NCI-H187 (cell line): Measurements from ENCODE around the gene EPN1.

Experiments used
- DNase-seq, 2 experiments: peaks; one replicate each; lab custom pipeline; 2025; lab: John Stamatoyannopoulos, UW

EPN1 gene

DNA sequence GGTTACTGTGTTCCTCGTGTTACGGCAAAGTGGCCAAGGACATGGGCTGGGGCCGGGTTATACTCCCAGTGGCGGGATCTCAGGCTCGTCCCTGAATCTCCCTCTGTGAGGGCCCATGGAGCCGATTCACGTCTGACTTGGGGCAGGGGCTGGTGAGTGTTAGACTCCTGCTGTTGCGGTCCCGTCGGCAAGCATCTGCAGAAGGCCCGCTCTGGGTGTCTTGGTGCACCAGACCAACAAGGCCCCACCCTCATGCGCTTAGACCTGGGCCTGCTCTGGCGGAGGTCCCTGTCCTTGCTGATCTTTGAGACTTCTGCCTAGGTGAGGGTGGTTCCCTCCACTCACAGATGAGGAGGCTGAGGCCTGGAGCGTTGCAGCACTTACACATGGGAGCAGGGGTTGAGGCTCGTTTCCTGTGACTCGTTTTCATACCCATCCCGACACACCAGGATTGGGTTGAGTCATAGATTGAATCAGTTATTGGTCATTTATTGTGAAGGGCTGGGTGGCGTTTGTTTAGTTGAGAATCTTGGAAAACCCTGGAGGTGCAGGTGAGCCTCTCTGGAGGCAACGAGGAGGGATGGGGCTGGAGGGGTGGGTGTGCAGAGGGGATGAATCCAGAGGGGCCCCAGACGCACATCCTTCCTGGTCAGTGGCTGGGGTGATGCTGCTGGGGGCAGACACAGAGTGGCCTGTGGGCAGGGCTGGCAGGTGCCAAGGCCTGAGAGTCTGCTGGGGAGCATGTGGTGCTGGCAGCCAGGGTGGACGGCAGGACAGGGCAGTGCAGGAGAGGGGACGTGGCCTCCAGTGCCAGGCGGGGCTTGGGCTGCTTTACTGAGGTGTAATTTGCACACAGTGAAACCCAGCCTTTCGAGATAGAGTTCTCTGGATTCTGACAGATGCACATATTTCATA lies 4.6 kb downstream of the EPN1 start:
- DNase-seq, result no peak

DNA sequence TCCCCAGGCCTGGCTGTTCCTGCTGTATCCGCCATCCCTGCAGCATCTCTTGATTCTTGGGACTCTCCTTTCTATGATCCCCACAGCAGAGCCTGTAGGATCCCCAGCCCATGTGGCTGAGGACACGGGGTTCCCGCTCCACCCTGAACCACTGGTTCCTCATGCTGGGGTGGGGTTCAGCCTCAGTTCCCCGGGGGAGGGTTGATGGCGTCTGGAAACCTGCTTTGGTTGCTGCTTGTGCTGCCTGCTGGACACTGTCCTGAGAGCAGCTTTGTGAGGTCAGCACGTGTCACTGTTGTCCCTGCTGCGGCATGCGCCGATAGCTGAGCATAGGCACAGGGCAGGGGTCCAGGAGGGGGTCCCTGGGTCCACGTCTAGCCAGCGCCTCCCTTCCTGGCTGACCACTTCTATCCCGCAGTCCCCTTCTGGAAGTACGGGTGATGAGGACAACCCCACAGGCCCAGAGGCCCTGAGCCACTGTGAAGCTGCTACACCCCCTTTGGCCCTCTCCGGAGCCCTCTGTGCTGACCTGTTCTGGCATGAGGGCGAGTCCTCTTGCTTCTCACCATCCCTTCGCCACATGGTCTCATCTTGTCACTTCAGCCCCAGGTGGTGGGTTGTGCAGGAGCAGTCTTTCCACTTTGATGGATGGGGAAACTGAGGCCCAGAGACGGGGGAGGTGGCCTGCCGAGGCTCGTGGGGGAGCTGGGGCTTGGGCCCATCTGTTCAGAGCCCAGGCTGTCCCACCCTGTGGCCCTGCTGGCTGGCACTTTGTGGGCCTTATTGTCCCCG lies 5.5 kb downstream of the EPN1 start:
- no peak for DNase-seq

DNA sequence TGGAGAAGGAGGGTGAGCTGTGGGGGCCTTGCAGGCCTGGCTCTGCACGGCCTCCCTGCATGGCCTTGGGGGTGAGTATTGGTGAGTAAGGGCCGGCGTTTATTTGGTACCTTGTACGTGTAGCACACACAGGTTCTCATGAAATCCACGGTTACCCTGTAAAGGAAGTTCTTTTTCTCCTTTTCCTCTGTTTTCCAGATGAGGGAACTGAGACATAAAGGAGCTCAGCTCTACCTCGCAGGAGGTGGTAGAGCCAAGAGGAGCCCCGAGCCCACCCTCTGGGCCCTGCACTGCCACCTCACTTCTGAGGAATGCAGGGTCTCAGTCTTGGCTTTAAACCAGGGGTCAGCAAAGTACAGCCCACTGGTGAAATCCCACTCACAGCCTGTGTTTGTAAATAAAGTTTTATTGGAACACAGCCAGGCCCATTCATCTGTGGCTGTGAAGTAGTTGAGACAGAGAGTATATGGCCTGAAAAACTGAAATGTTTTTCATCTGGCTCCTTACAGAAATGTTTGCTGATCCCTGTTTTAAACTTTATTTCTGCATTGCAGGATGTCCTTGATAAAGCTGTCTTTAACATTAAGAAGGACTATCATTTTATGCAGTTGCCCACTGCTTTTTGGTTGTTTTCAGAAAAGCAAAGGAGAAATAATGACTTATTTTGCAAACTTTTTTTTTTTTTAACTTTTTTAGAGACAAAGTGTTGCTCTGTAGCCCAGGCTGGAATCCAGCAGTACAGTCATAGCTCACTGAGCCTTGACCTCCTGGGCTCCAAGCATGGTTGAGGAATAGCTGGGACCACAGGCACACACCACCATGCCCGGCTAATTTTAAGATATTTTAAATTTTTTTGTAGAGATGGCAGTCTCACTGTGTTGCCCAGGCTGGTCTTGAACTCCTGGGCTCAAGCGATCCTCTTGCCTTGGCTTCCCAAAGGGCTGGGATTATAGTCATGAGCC lies 6.4 kb downstream of the EPN1 start:
- DNase-seq, result no peak

DNA sequence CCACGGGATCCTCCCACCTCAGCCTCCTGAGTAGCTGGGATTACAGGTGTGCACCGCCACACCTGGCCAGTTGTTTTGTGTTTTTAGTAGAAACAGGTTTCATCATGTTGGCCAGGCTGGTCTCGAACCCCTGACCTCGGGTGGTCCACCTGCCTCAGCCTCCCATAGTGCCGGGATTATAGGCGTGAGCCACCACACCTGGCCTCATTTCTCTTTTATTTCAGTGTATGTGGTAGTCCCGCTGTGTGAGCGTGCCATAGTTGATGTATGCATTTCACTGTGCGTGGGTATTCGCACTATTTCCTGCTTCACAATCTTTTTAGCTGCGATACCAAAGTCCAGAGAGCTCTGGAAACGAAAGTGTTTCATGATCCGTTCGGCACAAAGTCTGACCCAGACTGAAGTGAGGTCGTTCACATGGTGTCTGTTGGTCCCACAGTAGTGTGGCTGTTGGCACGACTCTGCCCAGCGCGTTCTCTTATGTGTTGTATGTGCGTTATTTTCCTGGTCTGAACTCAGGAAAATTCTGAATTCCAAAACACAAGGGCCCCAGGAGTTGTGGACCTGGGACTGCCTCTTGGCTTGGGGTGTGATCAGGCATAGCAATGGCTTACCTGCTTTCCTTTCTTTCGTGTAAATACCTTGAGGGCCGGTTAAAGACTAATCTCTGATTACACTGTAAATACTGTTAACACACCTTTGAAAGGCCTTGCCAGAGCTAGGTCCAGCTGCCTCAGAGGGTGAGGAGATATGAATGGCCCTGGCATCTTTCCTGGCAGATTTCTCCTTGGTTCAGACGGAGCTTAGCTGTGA lies 8.6 kb downstream of the EPN1 start:
- DNase-seq, result no peak

DNA sequence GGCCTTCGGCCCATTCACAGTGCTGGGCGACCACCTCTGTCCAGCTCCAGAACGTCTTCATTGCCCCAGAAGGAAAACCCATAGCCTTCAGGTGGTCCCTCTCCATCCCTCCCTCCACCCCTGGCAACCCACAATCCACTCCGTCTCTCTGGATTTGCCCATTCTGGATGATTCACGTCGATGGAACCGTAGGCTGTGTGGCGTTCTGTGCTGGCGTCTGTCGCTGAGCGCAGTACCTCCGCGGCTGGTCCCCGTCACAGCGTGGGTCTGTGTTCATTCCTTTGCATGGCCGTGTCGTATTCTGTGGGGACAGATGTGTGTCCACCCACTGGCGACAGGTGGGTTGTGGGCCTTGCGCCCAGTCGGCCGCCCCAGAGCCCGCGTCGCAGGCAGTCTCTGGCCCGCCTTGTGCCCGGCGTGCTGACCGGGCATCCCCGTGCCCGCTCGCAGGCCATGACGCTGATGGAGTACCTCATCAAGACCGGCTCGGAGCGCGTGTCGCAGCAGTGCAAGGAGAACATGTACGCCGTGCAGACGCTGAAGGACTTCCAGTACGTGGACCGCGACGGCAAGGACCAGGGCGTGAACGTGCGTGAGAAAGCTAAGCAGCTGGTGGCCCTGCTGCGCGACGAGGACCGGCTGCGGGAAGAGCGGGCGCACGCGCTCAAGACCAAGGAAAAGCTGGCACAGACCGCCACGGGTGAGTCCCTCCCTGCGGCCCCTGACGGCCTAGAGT lies 10.1 kb downstream of the EPN1 start:
- DNase-seq, result no peak

DNA sequence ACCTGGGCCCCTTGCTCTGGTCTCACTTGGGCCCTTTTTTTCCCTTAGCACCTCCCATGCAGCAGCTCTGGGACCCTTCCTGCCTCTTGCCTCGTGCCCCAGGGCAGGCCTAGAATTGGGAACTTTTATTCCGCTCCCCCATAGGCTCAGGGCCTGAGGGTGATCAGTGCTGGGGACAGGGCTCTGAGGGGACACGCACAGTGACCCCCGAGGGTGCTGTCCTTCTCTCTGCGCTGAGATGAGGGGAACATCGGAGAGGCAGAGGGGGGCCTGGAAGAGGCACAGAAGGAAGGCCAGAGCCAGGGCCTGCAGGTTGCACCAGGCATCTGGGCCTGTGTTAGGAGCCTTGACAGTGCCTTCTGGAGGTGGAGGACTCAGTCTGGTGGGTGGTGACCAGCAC lies 10.8 kb downstream of the EPN1 start:
- no peak for DNase-seq

DNA sequence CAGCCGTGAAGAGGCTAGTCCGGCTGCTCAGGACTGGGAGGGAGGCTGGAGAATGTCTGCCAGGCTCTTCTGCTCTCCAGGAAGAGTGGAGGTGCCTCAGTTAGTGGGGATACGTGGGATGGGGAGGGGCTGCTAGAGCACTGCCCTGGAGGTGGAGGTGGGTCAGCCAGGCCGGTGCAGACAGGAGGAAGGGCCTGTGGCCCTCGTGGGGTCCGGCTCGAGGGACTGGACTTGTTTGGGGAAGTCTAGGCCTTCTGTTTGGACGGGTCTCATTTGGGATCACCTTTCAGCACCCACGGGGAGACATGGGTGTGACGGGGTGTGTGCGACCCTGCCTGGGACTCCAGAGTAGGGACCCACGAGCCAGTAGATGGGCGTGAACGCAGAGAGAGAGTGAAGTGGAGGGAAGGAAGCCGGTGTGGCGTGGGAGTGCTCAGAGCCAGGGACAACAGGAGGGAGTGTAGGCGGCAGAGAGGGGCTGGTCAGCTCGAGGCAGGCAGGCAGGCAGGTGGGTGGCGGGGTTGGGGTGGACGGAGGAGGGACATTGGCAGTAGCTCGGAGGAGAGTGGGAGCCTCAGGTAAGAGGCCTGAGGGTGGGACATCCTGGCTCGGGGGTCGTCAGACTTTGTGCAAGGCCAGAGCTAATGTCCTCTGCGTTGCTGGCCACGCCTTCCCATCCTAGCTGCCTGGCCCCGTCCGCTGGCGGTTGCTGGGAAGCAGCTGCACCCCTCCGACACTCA lies 11.5 kb downstream of the EPN1 start:
- no peak for DNase-seq

DNA sequence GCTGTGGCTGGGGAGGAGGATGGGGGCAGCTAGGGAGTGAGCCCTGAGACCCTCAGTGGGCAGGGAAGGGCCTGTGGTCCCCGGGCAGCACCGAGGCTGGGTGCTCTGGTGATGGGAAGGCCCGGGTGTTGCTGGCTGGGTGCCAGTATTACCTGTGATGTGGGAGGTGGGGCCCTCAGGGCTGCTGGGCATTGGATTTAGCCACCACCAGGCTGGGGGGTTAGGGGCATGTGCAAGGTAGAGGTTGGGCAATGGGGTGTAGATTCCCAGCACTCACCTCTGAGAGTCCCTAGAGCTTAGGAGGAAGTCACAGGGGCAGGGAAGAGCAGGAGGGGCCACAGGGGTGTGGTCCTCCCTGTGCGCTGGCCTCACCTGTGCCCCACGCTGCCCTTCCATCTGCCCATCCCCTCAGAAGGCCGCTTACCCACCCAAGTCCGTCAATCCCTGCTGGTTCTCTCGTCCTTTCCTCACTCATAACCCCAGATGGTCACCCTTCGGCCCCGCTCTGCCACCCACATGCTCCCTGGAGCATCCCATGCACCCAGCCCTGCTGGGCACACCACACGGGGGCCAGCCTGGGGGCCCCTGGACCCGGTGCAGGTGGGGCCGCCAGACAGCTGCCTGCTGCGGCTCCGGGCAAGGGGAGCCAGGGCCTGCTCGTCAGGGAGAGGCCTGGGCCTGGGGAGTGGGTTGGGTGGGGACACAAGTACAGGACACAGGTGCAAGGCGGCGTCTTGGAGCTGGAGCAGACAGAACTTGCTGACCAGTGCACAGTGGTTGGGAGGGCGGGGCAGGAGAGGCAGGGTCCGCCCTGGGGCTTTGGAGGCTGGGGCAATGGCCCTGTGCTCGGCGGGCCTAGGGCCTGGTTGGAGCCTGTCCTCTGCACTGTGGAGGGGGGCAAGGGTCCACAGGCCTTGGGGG lies 12.5 kb downstream of the EPN1 start:
- no peak for DNase-seq

DNA sequence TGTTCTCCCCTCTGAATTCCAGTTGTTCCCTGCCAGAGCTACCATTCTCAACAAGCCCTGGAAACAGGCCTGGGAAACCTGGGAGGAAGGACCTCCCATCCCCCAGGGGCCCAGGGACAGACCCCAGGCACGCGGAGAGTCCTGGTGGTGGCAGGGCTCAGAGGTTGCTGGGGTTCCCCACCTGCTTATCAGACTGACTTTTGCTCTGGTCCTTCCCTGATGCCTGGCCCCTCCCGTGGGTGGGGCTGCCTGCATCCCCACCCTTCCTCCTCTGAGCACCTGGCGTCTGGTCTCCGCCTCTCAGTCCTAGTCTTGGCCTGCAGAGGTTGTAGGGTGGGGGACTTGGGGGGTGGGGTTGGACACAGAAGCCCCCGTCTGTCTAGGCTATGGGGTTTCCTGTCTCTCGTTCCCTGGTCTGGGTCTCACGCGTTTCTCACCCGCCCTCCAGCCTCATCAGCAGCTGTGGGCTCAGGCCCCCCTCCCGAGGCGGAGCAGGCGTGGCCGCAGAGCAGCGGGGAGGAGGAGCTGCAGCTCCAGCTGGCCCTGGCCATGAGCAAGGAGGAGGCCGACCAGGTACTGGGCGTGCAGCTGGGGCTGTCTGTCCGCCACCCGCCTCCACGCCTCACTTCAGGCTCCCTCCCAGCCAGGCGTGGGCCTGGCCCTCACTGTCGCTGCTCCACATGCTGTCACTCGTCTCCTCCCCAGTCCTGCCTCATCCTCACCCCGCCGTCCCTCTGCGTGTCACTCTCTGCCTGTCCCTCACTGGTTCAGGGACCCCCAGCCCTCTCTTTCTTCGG lies 13.6 kb downstream of the EPN1 start:
- DNase-seq, result peak in 1 of 2 experiments; percentile 57

DNA sequence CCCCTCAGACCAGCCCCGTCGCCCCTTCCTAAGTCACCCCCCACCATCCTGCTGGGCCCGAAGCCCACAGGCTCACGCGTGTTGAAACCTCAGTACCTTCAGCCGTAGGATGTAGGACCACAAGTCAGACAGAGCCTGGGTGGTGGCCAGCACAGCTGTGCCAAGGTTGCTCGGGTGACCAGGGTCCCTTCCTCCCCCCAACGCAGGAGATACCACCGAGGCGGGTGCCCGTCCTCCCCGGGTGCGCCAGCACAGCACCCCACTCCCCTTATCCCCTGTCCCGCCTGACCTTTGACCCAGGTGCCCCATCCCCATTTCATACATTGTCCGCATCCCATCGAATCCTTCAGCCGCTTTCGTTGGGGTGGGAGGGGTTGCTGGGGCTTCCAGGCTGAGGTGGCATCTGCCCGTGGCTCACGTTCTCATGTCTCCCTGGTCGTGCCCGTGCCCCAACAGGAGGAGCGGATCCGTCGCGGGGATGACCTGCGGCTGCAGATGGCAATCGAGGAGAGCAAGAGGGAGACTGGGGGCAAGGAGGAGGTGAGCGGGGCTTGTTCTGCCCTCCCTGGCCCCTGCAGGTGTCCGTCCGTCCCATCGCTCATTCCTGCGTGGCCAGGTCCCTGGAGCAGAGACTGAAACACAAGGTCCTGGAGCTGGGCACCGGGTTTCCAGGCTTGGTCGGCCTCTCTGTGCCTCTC lies 14.5 kb downstream of the EPN1 start:
- no peak for DNase-seq

DNA sequence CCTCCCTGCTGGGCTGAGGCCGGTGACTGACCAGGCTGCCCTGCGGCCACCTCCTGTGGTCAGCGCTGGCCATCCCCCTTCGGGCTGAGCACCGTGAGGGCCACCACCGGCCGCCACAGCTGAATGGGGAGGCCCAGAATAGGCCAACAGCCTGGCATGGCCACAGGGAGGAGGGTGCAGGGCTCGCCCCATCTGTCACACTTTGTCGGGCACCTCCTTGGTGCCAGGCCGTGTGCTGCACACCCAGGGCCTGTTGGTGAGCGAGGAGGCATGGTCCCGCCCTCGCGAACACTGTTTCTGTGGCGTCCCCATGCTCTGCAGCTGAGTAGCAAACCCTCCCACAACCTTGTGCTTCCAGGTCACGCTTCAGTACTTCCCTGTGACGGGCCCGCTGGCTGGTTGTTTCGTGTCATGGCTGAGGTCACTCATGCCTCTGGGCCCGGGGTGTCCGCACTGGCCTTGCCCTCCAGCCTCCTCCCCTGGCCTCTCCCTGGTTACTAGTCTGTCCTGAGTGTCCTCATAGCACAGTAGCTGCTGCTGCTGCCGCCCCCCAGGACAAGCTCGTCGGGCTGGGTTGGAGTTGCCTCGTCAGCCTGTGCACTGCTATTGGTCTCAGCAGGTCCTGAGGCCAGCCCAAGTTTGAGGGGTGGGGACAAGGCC lies 15.2 kb downstream of the EPN1 start:
- no peak for DNase-seq

DNA sequence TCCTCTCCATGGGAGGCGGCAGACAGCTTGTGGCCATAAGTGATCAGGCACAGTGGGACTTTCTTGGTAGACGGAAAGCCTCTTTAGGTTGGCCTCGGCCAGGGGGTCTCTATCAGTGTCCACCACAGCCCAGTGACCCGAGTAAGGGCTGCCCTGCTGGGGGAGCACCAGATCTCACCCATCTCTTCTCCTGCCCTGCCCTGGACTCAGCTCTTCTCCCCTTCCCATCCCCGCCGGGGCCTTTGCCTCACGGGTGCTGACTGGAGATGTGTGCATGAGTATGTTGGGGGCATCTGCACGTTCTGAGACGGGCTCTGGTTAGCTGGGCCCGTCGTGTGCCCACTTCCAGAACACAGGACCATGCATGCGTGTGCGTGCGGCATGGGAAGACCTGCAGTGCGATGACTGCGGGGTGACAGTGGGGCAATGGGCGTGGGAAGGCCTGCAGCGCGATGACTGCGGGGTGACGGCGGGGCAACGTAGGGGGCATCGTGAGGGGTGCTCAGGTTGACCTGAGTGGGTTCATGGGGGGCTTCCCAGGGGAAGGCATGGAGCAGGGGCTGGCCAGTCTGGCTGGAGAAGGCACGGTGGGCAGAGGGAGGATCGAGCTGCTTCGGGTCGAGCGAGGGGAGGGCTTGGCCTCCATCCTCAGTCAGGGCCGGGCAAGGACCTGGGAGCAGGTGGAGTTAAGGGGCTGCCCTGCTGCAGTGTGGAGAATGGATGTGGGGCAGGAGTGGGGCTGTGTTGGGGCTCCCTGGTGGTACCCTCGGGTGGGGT lies 15.9 kb downstream of the EPN1 start:
- DNase-seq, result no peak

DNA sequence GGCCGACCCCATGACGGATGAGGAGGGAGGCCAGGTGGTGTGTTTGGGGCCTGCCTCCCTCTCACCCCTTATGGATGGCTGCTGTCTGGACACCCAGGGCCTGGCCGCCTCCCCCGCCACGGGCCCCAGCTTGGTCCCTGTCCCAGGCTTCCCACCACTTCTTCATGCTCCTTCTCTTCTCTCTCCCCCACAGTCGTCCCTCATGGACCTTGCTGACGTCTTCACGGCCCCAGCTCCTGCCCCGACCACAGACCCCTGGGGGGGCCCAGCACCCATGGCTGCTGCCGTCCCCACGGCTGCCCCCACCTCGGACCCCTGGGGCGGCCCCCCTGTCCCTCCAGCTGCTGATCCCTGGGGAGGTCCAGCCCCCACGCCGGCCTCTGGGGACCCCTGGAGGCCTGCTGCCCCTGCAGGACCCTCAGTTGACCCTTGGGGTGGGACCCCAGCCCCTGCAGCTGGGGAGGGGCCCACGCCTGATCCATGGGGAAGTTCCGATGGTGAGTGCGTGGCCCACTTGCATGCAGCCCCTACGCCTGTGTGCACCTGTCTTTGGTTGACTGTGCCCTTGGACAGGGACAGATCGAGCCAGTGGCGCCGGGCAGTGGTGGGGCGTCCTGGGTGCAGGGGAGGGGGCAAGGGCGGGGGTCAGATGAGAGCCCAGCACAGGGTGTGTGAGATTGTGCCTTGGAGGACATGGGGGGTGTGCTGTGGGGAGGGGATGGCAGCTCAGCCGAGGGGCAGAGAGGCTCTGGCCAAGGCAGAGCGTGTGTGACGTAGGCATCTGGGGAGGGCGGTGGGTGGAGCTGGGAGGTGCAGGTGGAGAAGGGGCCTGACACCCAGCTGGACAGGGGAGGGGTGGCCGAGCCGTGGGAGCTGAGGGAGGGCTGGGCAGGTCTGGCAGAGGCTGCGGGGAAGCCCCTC lies 16.8 kb downstream of the EPN1 start:
- DNase-seq, result no peak

DNA sequence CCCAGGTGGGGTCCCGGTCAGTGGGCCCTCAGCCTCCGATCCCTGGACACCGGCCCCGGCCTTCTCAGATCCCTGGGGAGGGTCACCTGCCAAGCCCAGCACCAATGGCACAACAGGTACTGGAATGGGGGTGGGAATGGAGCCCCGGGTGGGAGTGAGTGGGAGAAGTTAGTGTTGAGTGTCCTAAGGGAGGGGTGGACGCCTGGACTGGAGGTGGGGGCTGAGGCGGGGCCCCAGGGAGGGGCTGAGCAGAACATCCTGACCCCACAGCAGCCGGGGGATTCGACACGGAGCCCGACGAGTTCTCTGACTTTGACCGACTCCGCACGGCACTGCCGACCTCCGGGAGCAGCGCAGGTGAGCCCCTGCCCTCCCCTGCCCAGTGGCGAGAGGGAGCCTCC lies 17.7 kb downstream of the EPN1 start:
- no peak for DNase-seq
